ENCODE results near the gene GAS2. TPM values are rescaled to one million over a fixed set of nuclear protein-coding genes. Genes with fewer than 3 reads are reported as not detected.
A peak's percentile ranks its signal among the peaks of the same experiment; 100 is the strongest.

GAS2 gene
- total and polyA plus RNA-seq, 4 donors = 0.58 to 9.8 (median 1.2) TPM

DNA sequence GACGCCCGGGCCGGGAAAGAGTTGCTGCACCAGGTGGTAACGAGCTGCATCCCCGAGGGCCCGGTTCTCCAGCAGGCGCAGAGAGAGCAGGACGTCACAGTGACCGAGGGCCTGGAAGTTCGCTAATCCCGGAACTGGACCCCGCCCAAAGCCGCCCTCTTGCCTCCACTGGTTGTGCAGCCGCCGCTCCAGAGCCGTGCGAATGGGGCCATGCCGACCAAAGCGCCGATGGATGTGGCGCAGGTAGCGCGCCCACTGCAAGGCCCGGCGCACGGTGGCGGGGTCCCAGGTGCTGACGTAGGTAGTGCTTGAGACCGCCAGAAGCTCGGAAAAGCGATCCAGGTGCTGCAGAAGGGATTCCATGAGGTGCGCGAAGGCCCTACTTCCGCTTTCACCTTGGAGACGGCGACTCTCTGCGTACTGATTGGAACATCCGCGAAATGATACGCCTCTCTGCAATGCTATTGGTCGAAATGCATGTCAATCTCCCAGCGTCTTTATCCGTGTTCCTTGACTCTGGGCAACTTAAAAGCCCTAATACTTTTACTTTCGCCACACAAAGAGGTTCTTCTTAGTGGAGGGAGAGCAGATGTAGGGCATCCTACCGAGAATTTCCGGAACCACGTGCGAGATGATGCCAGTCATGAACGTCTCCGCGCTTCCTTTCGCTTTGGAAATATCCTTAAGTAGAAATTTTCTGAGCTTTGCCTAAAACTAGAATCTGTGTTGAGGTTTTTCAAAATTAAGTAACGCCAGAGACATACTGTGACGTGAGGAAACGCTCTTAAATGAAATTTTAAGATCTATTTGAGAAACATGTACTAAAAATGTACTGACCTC, 40.7 kb upstream of the GAS2 start, which contains the start of gene FANCF:
Gene FANCF, minus strand, starts transcription at position 376 of the 840 bp plus-strand sequence. Its CDS starts 13 bp downstream, at position 363.
- 0 to 1% methylated on average over 54 to 55 of the region's 55 CpGs for WGBS, 2 donors
- H3K27ac ChIP-seq (ENCODE audit: low read depth in 1 of 2, low read length in 1 of 2) = peak within 1 kb of the TSS; percentile 91 to 97
- TF ChIP-seq, protein P1, sequence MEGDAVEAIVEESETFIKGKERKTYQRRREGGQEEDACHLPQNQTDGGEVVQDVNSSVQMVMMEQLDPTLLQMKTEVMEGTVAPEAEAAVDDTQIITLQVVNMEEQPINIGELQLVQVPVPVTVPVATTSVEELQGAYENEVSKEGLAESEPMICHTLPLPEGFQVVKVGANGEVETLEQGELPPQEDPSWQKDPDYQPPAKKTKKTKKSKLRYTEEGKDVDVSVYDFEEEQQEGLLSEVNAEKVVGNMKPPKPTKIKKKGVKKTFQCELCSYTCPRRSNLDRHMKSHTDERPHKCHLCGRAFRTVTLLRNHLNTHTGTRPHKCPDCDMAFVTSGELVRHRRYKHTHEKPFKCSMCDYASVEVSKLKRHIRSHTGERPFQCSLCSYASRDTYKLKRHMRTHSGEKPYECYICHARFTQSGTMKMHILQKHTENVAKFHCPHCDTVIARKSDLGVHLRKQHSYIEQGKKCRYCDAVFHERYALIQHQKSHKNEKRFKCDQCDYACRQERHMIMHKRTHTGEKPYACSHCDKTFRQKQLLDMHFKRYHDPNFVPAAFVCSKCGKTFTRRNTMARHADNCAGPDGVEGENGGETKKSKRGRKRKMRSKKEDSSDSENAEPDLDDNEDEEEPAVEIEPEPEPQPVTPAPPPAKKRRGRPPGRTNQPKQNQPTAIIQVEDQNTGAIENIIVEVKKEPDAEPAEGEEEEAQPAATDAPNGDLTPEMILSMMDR (IDR thresholded peaks at IDR 0.05; ENCODE audit: control extremely low read depth, extremely low read depth) = no peak
- DNase-seq = peak; percentile 97 to 100 (median 99)
- H3K4me3 ChIP-seq = peak within 1 kb of the TSS; percentile 87
- H3K9me3 ChIP-seq (ENCODE audit: control insufficient read depth in 4 of 4, insufficient read depth in 3 of 4, low read length in 3 of 4) = no peaks in the 10 kb centered on the region
- peak; percentile 99 for ATAC-seq (ENCODE audit: insufficient read depth, low FRiP score)
- no peaks in the 10 kb centered on the region for H3K27me3 ChIP-seq (ENCODE audit: control insufficient read depth in 3 of 3, insufficient read depth in 3 of 3, low read length in 2 of 3)
- H3K9ac ChIP-seq (ENCODE audit: insufficient read depth in 1 of 2, low read length in 2 of 2) = peak within 1 kb of the TSS; percentile 92 to 100
- no peaks in the 10 kb centered on the region for H3K36me3 ChIP-seq (ENCODE audit: control insufficient read depth in 4 of 4, insufficient read depth in 4 of 4, low read length in 4 of 4)
- H3K4me1 ChIP-seq (ENCODE audit: control insufficient read depth in 5 of 5, insufficient read depth in 5 of 5, low read length in 5 of 5) = peaks cover 0 to 18% (median 2%) of the 10 kb centered on the region in 5 donors

DNA sequence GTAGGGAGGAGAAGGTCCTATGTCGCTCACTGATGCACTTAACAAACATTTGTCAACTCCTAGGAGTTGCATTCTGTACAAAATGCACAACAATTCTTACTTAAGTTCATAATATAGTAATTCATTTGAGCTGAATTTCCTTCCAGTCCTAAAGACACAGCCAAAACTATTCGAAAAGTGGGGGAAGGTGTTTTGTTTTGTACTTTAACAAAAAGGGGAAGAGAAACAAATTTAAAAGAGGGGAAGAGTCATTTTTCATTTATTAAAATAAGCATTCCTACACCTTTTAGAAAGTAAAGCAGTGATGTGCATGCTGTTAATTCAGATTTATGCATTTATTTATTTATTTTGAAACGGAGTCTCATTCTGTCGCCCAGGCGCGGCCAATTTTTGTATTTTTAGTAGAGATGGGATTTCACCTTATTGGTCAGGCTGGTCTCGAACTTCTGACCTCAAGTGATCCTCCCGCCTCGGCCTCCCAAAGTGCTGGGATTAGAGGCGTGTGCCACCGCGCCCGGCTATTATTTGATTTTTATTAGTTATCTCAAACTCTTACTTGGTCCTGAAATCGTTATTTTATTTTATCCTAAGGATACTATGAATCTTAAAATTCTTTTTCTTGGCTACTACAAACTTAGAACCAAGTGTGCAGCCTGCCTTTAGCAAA, 39.7 kb upstream of the GAS2 start:
- Histone ChIP-seq H3K36me3 (ENCODE audit: control insufficient read depth in 4 of 4, insufficient read depth in 4 of 4, low read length in 4 of 4) (no peaks in the 10 kb centered on the region), H3K27me3 (ENCODE audit: control insufficient read depth in 3 of 3, insufficient read depth in 3 of 3, low read length in 2 of 3) (no peaks in the 10 kb centered on the region), H3K4me3 (no peak overlapping the region), H3K27ac (ENCODE audit: low read depth in 1 of 2, low read length in 1 of 2) (no peak overlapping the region), H3K4me1 (ENCODE audit: control insufficient read depth in 5 of 5, insufficient read depth in 5 of 5, low read length in 5 of 5) (peaks cover 0 to 18% (median 2%) of the 10 kb centered on the region in 5 donors), H3K9ac (ENCODE audit: insufficient read depth in 1 of 2, low read length in 2 of 2) (peak overlapping the region in 1 of 2 donors; percentile 100), H3K9me3 (ENCODE audit: control insufficient read depth in 4 of 4, insufficient read depth in 3 of 4, low read length in 3 of 4) (no peaks in the 10 kb centered on the region)
- TF ChIP-seq, protein P1 (IDR thresholded peaks at IDR 0.05; ENCODE audit: control extremely low read depth, extremely low read depth) = no peak
- WGBS, 2 donors = 95 to 96% methylated on average over 14 of the region's 14 CpGs
- DNase-seq = no peak
- ATAC-seq (ENCODE audit: insufficient read depth, low FRiP score) = no peak

DNA sequence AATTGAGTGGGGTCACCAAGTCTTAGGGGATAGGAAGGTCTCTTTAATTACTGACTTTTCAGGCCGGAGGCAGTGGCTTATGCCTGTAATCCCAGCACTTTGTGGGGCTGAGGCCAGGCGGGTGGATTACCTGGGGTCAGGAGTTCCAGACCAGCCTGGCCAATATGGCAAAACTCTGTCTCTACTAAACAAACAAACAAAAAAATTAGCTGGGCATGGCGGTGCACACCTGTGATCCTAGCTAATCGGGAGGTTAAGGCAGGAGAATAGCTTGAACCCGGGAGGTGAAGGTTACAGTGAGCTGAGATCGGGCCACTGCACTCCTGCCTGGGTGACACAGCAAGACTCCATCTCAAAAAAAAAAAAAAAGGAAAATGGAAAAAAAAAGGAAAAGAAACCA, 39.0 kb upstream of the GAS2 start:
- 86 to 97% methylated on average over 6 of the region's 6 CpGs for WGBS, 2 donors
- H3K4me1 ChIP-seq (ENCODE audit: control insufficient read depth in 5 of 5, insufficient read depth in 5 of 5, low read length in 5 of 5) = peaks cover 0 to 18% (median 2%) of the 10 kb centered on the region in 5 donors
- H3K9me3 ChIP-seq (ENCODE audit: control insufficient read depth in 4 of 4, insufficient read depth in 3 of 4, low read length in 3 of 4) = no peaks in the 10 kb centered on the region
- no peak overlapping the region for H3K9ac ChIP-seq (ENCODE audit: insufficient read depth in 1 of 2, low read length in 2 of 2)
- TF ChIP-seq, protein P1 (IDR thresholded peaks at IDR 0.05; ENCODE audit: control extremely low read depth, extremely low read depth) = no peak
- no peaks in the 10 kb centered on the region for H3K36me3 ChIP-seq (ENCODE audit: control insufficient read depth in 4 of 4, insufficient read depth in 4 of 4, low read length in 4 of 4)
- no peaks in the 10 kb centered on the region for H3K27me3 ChIP-seq (ENCODE audit: control insufficient read depth in 3 of 3, insufficient read depth in 3 of 3, low read length in 2 of 3)
- ATAC-seq (ENCODE audit: insufficient read depth, low FRiP score) (no peak), DNase-seq (no peak)
- H3K4me3 ChIP-seq = no peak overlapping the region
- no peak overlapping the region for H3K27ac ChIP-seq (ENCODE audit: low read depth in 1 of 2, low read length in 1 of 2)

Data from lung (tissue), 12 donors.